Left ventricle myocardium inferior (tissue), 1 donor: Measurements from ENCODE around the gene DUSP14. TPM values are rescaled to one million over a fixed set of nuclear protein-coding genes. Genes with fewer than 3 reads are reported as not detected.

ENCODE experiments used
- DNase-seq: peaks from one replicate; pipeline ENCODE4 v3.0.0-alpha.2; 2020
- H3K27ac ChIP-seq: fragments of 200-600 bp; replicated peaks from 2 replicates; pipeline ENCODE4 v1.8.0; 2021
- H3K27me3 ChIP-seq: fragments of 200-600 bp; 2 replicates; pipeline ENCODE4 v1.8.0; 2021; ENCODE audit warnings: low read depth
- H3K36me3 ChIP-seq: fragments of 200-600 bp; 2 replicates; pipeline ENCODE4 v1.8.0; 2021
- H3K4me1 ChIP-seq: fragments of 200-600 bp; 2 replicates; pipeline ENCODE4 v1.8.0; 2021
- H3K4me3 ChIP-seq: fragments of 200-600 bp; 2 replicates; pipeline ENCODE4 v1.8.0; 2021; ENCODE audit warnings: mild to moderate bottlenecking, moderate library complexity
- H3K9me3 ChIP-seq: fragments of 200-600 bp; replicated peaks from 2 replicates; pipeline ENCODE4 v1.8.0; 2021
- CTCF ChIP-seq: fragments of 200-600 bp; IDR thresholded peaks from 2 replicates; pipeline ENCODE4 v1.8.0; 2021; ENCODE audit warnings: antibody characterized with exemption, mild to moderate bottlenecking, borderline replicate concordance
- intact Hi-C: fragments of 100-400 bp; cut with micrococcal nuclease; formaldehyde crosslinking; loops from one replicate; pipeline ENCODE4 v1.11.0; 2022
- total RNA-seq: library from RNA; stranded (reverse); fragmentation: NEBNext Ultra II Directional; extraction: Animal tissue kit (Norgen Biotek cat#: 25700); gene quantifications from one replicate; pipeline ENCODE4 v1.2.1, GENCODE V29; 2021
- donor health status: DM: no; HTN: yes; CAD: no; lungs with severe emphysema.

Gene DUSP14
- total RNA-seq, 1 donor from 2014 or later: 18.1 TPM

- H3K27ac ChIP-seq: no peak overlapping the region
- H3K4me1 ChIP-seq: peaks cover 64% of the 10 kb centered on the region
- H3K9me3 ChIP-seq: no peaks in the 10 kb centered on the region
- DNase-seq: no peak
- H3K27me3 ChIP-seq: no peaks in the 10 kb centered on the region
- H3K4me3 ChIP-seq: no peak overlapping the region
- no peak for TF ChIP-seq CTCF
- H3K36me3 ChIP-seq: no peaks in the 10 kb centered on the region
- intact Hi-C loops: no loop called here
These were observed 3.7 kb downstream of the DUSP14 start for GRCh38 chr17:37493249-37494027.

- no peak for TF ChIP-seq CTCF
- H3K27ac ChIP-seq: no peak overlapping the region
- H3K27me3 ChIP-seq: no peaks in the 10 kb centered on the region
- H3K9me3 ChIP-seq: no peaks in the 10 kb centered on the region
- peaks cover 54% of the 10 kb centered on the region for H3K4me1 ChIP-seq
- intact Hi-C loops: no loop called here
- no peak overlapping the region for H3K4me3 ChIP-seq
- no peak for DNase-seq
- H3K36me3 ChIP-seq: no peaks in the 10 kb centered on the region
These were observed 4.7 kb downstream of the DUSP14 start for GRCh38 chr17:37494401-37494831.

GRCh38 chr17:37494971-37495370 is 5.3 kb downstream of the DUSP14 start:
- no peak for DNase-seq
- Histone ChIP-seq H3K4me3 (no peak overlapping the region), H3K4me1 (peaks cover 52% of the 10 kb centered on the region), H3K36me3 (no peaks in the 10 kb centered on the region), H3K9me3 (no peaks in the 10 kb centered on the region), H3K27me3 (no peaks in the 10 kb centered on the region), H3K27ac (no peak overlapping the region)
- TF ChIP-seq CTCF: no peak
- intact Hi-C loops: no loop called here

- intact Hi-C loops: no loop called here
- H3K27ac ChIP-seq: no peak overlapping the region
These were observed 10.7 kb downstream of the DUSP14 start for GRCh38 chr17:37500378-37500777.

More at GRCh38 chr17:37500378-37500777, 10.7 kb downstream of the DUSP14 start:
- Histone ChIP-seq H3K27me3 (no peaks in the 10 kb centered on the region), H3K4me1 (peaks cover 7% of the 10 kb centered on the region), H3K9me3 (no peaks in the 10 kb centered on the region), H3K36me3 (no peaks in the 10 kb centered on the region), H3K4me3 (no peak overlapping the region)
- DNase-seq: no peak
- no peak for TF ChIP-seq CTCF
